Measurements from ENCODE around the gene CRTAC1.

The CRTAC1 gene

DNA sequence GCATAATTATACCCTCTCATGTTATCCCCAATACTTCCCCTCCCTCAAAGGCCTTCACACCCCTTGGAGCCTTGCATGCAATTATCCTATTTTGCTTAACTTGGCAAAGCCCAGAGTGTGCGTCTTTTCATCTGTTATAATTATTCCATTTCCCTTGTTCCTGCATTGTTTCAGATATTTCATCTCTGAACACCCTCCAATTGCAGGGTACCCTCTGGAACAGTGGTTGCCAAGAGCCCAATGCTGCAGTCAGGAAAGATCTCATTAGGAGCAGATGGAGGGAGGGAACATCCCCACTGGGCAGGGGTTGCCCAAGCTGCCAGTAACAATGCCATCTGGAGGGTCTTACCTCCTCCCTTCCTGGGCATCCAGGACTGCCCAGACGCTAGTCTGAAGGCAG lies 199.2 kb downstream of the CRTAC1 start:
- DNase-seq = no peak

DNA sequence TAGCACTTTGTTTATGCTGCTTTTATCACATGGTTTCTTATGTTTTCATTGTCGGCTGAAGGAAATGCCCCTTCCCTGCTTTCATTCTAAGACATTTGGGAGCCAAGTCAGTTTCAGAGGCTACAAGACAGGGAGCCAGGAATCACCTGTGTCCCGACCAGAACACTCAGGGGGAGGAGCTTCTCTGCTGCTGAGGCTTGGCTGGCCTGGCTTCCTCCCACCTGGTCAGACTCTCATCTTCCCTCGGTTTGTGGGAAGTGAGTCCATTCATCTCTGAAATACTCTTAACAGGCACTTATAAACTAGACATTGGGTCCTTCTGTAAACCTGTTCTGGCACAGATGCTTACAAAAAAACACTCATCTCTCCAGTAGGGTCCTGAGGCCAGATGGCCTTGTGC lies 200.4 kb downstream of the CRTAC1 start:
- DNase-seq = no peak

GRCh38 chr10:97828721-97829120 lies 201.7 kb downstream of the CRTAC1 start:
- no peak for DNase-seq

DNA sequence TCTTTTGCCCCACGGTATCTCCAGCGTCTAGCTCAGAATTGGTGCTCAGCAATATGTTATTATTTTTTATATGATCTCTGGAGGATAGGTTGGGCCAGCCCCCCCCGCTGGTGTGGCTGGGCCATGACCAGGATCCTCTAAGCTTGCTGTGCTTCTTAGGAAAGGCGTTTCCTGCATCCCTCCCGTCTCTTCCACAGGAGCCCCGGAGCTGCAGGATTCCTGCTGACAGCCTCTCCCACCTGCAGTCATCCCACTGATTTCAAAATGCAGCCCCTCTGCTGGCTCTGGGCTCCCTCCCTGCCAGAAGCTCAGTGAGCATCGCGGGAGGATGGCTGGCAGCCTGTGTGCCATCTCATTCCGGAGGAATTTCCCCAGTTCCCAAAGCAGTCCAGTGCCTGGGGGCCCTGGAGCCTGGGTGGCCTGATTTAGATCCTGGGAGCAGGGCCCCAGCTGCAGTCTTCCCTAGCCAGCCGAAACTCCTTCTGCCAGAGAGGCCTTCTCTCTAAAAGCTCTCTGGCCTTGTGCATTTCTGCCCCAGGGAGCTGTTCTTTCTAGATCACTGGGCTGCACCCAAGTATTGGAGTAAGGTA lies 202.6 kb downstream of the CRTAC1 start:
- no peak for DNase-seq

DNA sequence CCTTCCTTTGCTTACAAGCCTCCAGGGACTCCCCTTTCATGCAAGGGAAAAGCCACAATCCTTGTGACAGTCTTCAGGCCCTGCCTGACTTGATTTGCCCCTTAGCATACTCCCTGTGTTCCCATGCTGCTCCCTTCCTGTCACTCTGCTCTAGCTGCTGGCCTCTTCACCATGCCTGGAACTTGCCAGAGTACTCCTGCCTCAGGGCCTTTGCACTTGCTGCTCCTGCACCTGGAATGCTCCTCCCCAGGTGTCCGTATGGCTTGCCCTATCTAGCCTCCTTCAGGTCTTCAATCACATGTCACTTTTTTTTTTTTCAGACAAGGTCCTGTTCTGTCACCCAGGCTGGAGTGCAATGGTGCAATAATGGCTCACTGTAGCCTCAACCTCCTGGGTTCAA lies 203.5 kb downstream of the CRTAC1 start:
- no peak for DNase-seq

DNA sequence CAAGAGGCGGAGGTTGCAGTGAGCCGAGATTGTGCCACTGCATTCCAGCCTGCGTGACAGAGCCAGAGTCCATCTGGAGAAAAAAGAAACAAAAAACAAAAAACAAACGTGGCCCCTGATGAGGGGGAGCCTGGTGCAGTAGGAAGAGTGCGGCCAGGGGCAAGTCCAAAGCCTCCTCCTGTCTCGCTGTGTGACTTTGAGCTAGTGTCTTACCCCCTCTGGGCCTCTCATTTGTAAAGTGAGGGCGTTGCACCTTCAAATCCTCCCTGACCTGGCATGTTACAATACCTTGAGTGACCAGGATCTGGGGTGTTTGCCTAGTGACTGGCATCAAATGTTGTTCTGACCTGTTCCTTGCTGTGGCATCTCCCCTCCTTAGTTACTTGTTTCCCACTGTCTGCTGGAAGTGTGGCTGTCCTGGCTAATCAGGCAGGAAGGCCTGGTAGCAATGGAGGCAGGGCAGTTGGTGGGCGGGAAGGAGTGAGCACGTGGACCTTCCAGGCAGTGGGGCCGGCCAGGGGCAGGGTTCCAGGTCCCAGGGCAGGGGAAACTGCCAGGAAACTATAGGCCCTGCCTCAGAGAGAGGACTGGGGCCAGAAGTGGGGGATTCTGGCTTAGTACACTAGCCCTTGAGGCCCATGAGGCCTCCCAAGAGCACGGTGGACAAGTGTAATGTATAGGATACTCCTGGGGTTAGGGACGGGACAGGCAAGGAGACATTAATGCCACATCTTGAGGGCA lies 205.2 kb downstream of the CRTAC1 start:
- no peak for DNase-seq

DNA sequence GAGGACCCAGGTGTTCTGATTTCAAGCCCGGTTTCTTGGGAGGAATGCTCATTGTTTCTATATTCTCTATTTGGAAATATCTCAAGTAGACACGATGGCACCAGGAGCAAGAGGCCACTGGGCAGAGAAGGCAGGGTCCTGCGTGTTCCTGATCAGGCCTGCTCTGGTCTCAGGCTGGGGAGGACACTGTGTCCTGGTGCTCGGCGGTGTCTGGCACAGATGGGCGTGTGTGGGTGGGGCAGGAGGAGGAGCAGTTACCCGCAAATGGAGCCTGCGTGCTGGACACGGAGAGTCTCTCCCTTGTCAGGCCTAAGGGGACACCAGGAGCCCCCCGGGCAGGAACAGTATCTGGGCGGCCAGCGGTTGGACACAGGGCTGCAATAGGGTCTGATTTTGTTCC lies 206.7 kb downstream of the CRTAC1 start:
- no peak for DNase-seq

- no peak for DNase-seq
Observed at GRCh38 chr10:97822261-97822687, 208.1 kb downstream of the CRTAC1 start.

DNA sequence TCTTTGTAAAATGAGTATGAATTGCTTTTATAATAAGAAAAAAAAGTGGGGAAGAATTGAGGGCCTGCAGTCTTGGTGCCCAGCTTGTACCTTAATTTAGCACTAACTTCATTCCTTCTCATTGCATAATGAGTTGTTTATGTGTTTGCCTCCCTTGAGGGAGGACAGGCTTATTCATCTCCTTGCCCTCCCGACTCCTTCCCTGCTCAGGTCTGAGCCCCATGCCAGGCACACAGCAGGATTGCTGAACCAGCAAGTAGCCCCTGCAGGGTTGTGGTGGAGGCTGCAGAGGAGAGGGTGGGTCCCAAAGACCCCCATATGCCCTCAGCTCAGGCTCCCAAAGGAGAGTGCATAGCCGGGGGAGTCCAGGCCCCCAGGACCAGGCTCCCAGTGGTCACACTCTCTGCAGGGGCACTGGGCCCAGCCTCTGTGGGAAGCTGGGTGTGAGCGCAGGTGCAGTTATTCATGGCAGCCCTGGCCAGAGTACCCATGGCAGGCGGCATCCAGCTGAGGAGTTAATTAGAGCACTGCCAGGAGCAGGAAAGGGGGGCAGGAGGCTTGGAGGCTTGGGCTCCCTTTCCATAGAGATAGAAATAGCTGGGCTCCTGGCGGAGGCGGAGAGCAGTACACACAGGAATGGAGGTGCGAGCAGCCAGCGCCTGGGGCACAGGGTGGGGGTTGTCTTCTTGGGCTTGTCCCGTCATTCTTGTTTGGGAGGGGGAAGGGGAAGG lies 208.9 kb downstream of the CRTAC1 start:
- DNase-seq = no peak

- no peak for DNase-seq
Observed at GRCh38 chr10:97820096-97820704, 210.2 kb downstream of the CRTAC1 start.

DNA sequence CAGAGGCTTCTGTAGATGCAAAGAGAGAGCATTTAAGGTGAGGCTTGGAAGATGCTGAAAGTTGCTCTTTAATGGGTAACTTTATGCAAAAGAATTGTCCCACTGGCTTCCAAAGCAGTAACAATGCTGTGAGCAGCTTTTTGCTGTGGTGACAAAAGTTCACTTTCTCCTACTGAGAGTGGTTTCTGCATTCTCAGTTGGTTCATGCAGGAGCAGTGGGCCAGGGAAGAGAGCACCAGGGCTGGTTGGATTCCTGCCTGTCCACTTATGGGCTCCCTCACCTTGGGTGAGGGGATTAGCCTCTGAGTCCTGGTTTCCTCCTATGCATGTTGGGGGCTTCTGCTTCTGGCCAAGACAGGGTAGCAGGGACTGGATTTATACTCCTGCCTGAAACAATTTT lies 211.8 kb downstream of the CRTAC1 start:
- DNase-seq = no peak

DNA sequence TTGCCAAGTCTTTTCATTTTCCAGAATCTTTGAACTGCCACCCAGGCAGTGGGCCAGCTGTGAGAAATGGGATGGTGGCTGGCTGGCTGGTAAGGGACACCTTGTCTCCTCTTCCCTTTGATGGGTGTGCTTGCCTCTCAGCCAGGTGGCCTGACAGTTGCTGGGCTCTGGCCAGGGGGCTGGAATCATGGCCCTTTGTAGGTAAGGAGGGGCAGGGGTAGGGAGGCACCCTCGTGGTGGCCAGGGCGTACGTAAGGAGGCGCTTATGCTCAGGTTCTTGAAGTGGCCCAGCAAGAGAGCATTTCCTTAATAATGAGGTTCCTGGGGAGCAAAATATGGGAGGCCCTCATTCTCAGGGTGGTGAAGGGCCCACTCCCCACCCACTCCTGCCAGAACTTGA lies 213.8 kb downstream of the CRTAC1 start:
- no peak for DNase-seq
